ENCODE data around the gene DGAT2L6.

DGAT2L6 gene

GRCh38 chrX:70226048-70226447 is 48.8 kb downstream of the DGAT2L6 start:
- H3K36me3 ChIP-seq (ENCODE audit: insufficient read depth, low read length) = no peaks in the 10 kb centered on the region
- no peak overlapping the region for H3K27ac ChIP-seq (ENCODE audit: low read depth, low read length, poor library complexity, severe bottlenecking)
- H3K9me3 ChIP-seq (ENCODE audit: low read length) = no peaks in the 10 kb centered on the region
- no peaks in the 10 kb centered on the region for H3K9me2 ChIP-seq (ENCODE audit: low read depth, low read length)
- no peaks in the 10 kb centered on the region for H3K79me2 ChIP-seq (ENCODE audit: insufficient read depth, low read length)
- no peak overlapping the region for H3K4me2 ChIP-seq (ENCODE audit: low read length)
- no peaks in the 10 kb centered on the region for H4K20me1 ChIP-seq (ENCODE audit: insufficient read depth, low read length)
- no peaks in the 10 kb centered on the region for H3K4me1 ChIP-seq (ENCODE audit: insufficient read depth, low read length, severe bottlenecking)
- H3K9ac ChIP-seq (ENCODE audit: low read length) = no peak overlapping the region
- H3K4me3 ChIP-seq (ENCODE audit: low read depth, low read length, poor library complexity, severe bottlenecking) = no peak overlapping the region
- no peaks in the 10 kb centered on the region for H3F3A ChIP-seq (ENCODE audit: insufficient read depth, low read length)
- TF ChIP-seq EZH2 (IDR thresholded peaks at IDR 0.05; ENCODE audit: borderline replicate concordance, low read length) (no peak), CTCF (IDR thresholded peaks at IDR 0.05; ENCODE audit: low read length) (no peak)
- no peaks in the 10 kb centered on the region for H3K27me3 ChIP-seq (ENCODE audit: insufficient read depth, low read length)
- no peak overlapping the region for H2AFZ ChIP-seq (ENCODE audit: low read length)

GRCh38 chrX:70226687-70227086 is 49.4 kb downstream of the DGAT2L6 start:
- no peaks in the 10 kb centered on the region for H3K27me3 ChIP-seq (ENCODE audit: insufficient read depth, low read length)
- TF ChIP-seq EZH2 (IDR thresholded peaks at IDR 0.05; ENCODE audit: borderline replicate concordance, low read length) (no peak), CTCF (IDR thresholded peaks at IDR 0.05; ENCODE audit: low read length) (no peak)
- H3K9me3 ChIP-seq (ENCODE audit: low read length) = no peaks in the 10 kb centered on the region
- no peaks in the 10 kb centered on the region for H4K20me1 ChIP-seq (ENCODE audit: insufficient read depth, low read length)
- no peak overlapping the region for H2AFZ ChIP-seq (ENCODE audit: low read length)
- H3K4me3 ChIP-seq (ENCODE audit: low read depth, low read length, poor library complexity, severe bottlenecking) = no peak overlapping the region
- H3K27ac ChIP-seq (ENCODE audit: low read depth, low read length, poor library complexity, severe bottlenecking) = no peak overlapping the region
- H3F3A ChIP-seq (ENCODE audit: insufficient read depth, low read length) = no peaks in the 10 kb centered on the region
- H3K4me2 ChIP-seq (ENCODE audit: low read length) = no peak overlapping the region
- no peaks in the 10 kb centered on the region for H3K36me3 ChIP-seq (ENCODE audit: insufficient read depth, low read length)
- no peak overlapping the region for H3K9ac ChIP-seq (ENCODE audit: low read length)
- H3K9me2 ChIP-seq (ENCODE audit: low read depth, low read length) = no peaks in the 10 kb centered on the region
- H3K79me2 ChIP-seq (ENCODE audit: insufficient read depth, low read length) = no peaks in the 10 kb centered on the region
- no peaks in the 10 kb centered on the region for H3K4me1 ChIP-seq (ENCODE audit: insufficient read depth, low read length, severe bottlenecking)

GRCh38 chrX:70231666-70232065 is 54.4 kb downstream of the DGAT2L6 start:
- TF ChIP-seq CTCF (IDR thresholded peaks at IDR 0.05; ENCODE audit: low read length) = no peak
- TF ChIP-seq EZH2 (IDR thresholded peaks at IDR 0.05; ENCODE audit: borderline replicate concordance, low read length) = no peak

More at GRCh38 chrX:70231666-70232065, 54.4 kb downstream of the DGAT2L6 start:
- Histone ChIP-seq H2AFZ (ENCODE audit: low read length) (no peak overlapping the region), H3K9me2 (ENCODE audit: low read depth, low read length) (no peaks in the 10 kb centered on the region), H3K4me2 (ENCODE audit: low read length) (no peak overlapping the region), H3K79me2 (ENCODE audit: insufficient read depth, low read length) (no peaks in the 10 kb centered on the region), H3K9me3 (ENCODE audit: low read length) (no peaks in the 10 kb centered on the region), H3K4me1 (ENCODE audit: insufficient read depth, low read length, severe bottlenecking) (no peaks in the 10 kb centered on the region), H3K4me3 (ENCODE audit: low read depth, low read length, poor library complexity, severe bottlenecking) (no peak overlapping the region), H3F3A (ENCODE audit: insufficient read depth, low read length) (no peaks in the 10 kb centered on the region), H3K27me3 (ENCODE audit: insufficient read depth, low read length) (no peaks in the 10 kb centered on the region), H3K36me3 (ENCODE audit: insufficient read depth, low read length) (no peaks in the 10 kb centered on the region), H3K27ac (ENCODE audit: low read depth, low read length, poor library complexity, severe bottlenecking) (no peak overlapping the region), H4K20me1 (ENCODE audit: insufficient read depth, low read length) (no peaks in the 10 kb centered on the region), H3K9ac (ENCODE audit: low read length) (no peak overlapping the region)
